ENCODE results near the gene CFAP74. TPM values are rescaled to one million over a fixed set of nuclear protein-coding genes. Genes with fewer than 3 reads are reported as not detected.

Gene CFAP74
- polyA plus RNA-seq, 4 donors: 0.06 to 2.2 TPM; not detected in 2

GRCh38 chr1:1962752-1963151 is 40.8 kb downstream of the CFAP74 start:
- H3K27me3 ChIP-seq (ENCODE audit: control insufficient read depth in 3 of 3, insufficient read depth in 3 of 3, low read length in 3 of 3): peaks cover 0 to 23% (median 4%) of the 10 kb centered on the region in 3 donors
- no peaks in the 10 kb centered on the region for H3K36me3 ChIP-seq (ENCODE audit: control insufficient read depth in 3 of 3, insufficient read depth in 2 of 3, low read depth in 1 of 3, low read length in 3 of 3)
- no peak for DNase-seq
- no peak for FAIRE-seq
- H3K9me3 ChIP-seq (ENCODE audit: control insufficient read depth in 2 of 2, insufficient read depth in 1 of 2, low read depth in 1 of 2, low read length in 1 of 2): peaks cover 0 to 7% of the 10 kb centered on the region in 2 donors
- no peak overlapping the region for H3K27ac ChIP-seq (ENCODE audit: low read depth in 1 of 3, low read length in 2 of 3)
- peaks cover 0 to 11% (median 0%) of the 10 kb centered on the region in 3 donors for H3K4me1 ChIP-seq (ENCODE audit: control insufficient read depth in 3 of 3, insufficient read depth in 2 of 3, low read depth in 1 of 3, low read length in 2 of 3)
- no peak overlapping the region for H3K4me3 ChIP-seq (ENCODE audit: low read depth in 1 of 3, low read length in 3 of 3)
- WGBS, 3 donors: 68 to 74% (median 70%) methylated on average over 2 of the region's 2 CpGs

GRCh38 chr1:1960480-1961196 is 42.9 kb downstream of the CFAP74 start:
- DNase-seq: no peak
- WGBS, 3 donors: 61 to 68% (median 65%) methylated on average over 16 to 17 of the region's 17 CpGs
- FAIRE-seq: no peak
- H3K27ac ChIP-seq (ENCODE audit: low read depth in 1 of 3, low read length in 2 of 3): no peak overlapping the region
- H3K27me3 ChIP-seq (ENCODE audit: control insufficient read depth in 3 of 3, insufficient read depth in 3 of 3, low read length in 3 of 3): peaks cover 0 to 15% (median 4%) of the 10 kb centered on the region in 3 donors
- no peak overlapping the region for H3K4me3 ChIP-seq (ENCODE audit: low read depth in 1 of 3, low read length in 3 of 3)
- H3K36me3 ChIP-seq (ENCODE audit: control insufficient read depth in 3 of 3, insufficient read depth in 2 of 3, low read depth in 1 of 3, low read length in 3 of 3): no peaks in the 10 kb centered on the region
- peaks cover 0 to 11% (median 0%) of the 10 kb centered on the region in 3 donors for H3K4me1 ChIP-seq (ENCODE audit: control insufficient read depth in 3 of 3, insufficient read depth in 2 of 3, low read depth in 1 of 3, low read length in 2 of 3)
- peaks cover 0 to 7% of the 10 kb centered on the region in 2 donors for H3K9me3 ChIP-seq (ENCODE audit: control insufficient read depth in 2 of 2, insufficient read depth in 1 of 2, low read depth in 1 of 2, low read length in 1 of 2)

- peak; percentile 80 to 91 for DNase-seq
- H3K4me3 ChIP-seq (ENCODE audit: low read depth in 1 of 3, low read length in 3 of 3): no peak overlapping the region
- 7% methylated on average over 22 to 23 of the region's 23 CpGs for WGBS, 3 donors
- FAIRE-seq: no peak
- no peaks in the 10 kb centered on the region for H3K36me3 ChIP-seq (ENCODE audit: control insufficient read depth in 3 of 3, insufficient read depth in 2 of 3, low read depth in 1 of 3, low read length in 3 of 3)
- peaks cover 0 to 11% (median 0%) of the 10 kb centered on the region in 3 donors for H3K4me1 ChIP-seq (ENCODE audit: control insufficient read depth in 3 of 3, insufficient read depth in 2 of 3, low read depth in 1 of 3, low read length in 2 of 3)
- no peak overlapping the region for H3K27ac ChIP-seq (ENCODE audit: low read depth in 1 of 3, low read length in 2 of 3)
- peaks cover 0 to 8% (median 4%) of the 10 kb centered on the region in 3 donors for H3K27me3 ChIP-seq (ENCODE audit: control insufficient read depth in 3 of 3, insufficient read depth in 3 of 3, low read length in 3 of 3)
- peaks cover 0 to 7% of the 10 kb centered on the region in 2 donors for H3K9me3 ChIP-seq (ENCODE audit: control insufficient read depth in 2 of 2, insufficient read depth in 1 of 2, low read depth in 1 of 2, low read length in 1 of 2)
Observed at GRCh38 chr1:1959840-1960479, 43.6 kb downstream of the CFAP74 start.

- Histone ChIP-seq H3K27me3 (ENCODE audit: control insufficient read depth in 3 of 3, insufficient read depth in 3 of 3, low read length in 3 of 3) (peaks cover 0 to 7% (median 4%) of the 10 kb centered on the region in 3 donors), H3K36me3 (ENCODE audit: control insufficient read depth in 3 of 3, insufficient read depth in 2 of 3, low read depth in 1 of 3, low read length in 3 of 3) (no peaks in the 10 kb centered on the region), H3K9me3 (ENCODE audit: control insufficient read depth in 2 of 2, insufficient read depth in 1 of 2, low read depth in 1 of 2, low read length in 1 of 2) (peaks cover 0 to 7% of the 10 kb centered on the region in 2 donors), H3K4me1 (ENCODE audit: control insufficient read depth in 3 of 3, insufficient read depth in 2 of 3, low read depth in 1 of 3, low read length in 2 of 3) (peaks cover 0 to 11% (median 0%) of the 10 kb centered on the region in 3 donors), H3K4me3 (ENCODE audit: low read depth in 1 of 3, low read length in 3 of 3) (no peak overlapping the region), H3K27ac (ENCODE audit: low read depth in 1 of 3, low read length in 2 of 3) (no peak overlapping the region)
- 50 to 72% (median 71%) methylated on average over 12 of the region's 12 CpGs for WGBS, 3 donors
- DNase-seq: no peak
- no peak for FAIRE-seq
Observed at GRCh38 chr1:1959459-1959839, 44.1 kb downstream of the CFAP74 start.

GRCh38 chr1:1958071-1958541 is 45.5 kb downstream of the CFAP74 start:
- FAIRE-seq (no peak), DNase-seq (no peak)
- WGBS, 3 donors: 82 to 84% (median 84%) methylated on average over 25 to 29 of the region's 29 CpGs
- H3K27me3 ChIP-seq (ENCODE audit: control insufficient read depth in 3 of 3, insufficient read depth in 3 of 3, low read length in 3 of 3): peaks cover 0 to 7% (median 4%) of the 10 kb centered on the region in 3 donors
- no peaks in the 10 kb centered on the region for H3K36me3 ChIP-seq (ENCODE audit: control insufficient read depth in 3 of 3, insufficient read depth in 2 of 3, low read depth in 1 of 3, low read length in 3 of 3)
- H3K4me3 ChIP-seq (ENCODE audit: low read depth in 1 of 3, low read length in 3 of 3): no peak overlapping the region
- H3K9me3 ChIP-seq (ENCODE audit: control insufficient read depth in 2 of 2, insufficient read depth in 1 of 2, low read depth in 1 of 2, low read length in 1 of 2): peaks cover 0 to 7% of the 10 kb centered on the region in 2 donors
- peaks cover 0 to 11% (median 0%) of the 10 kb centered on the region in 3 donors for H3K4me1 ChIP-seq (ENCODE audit: control insufficient read depth in 3 of 3, insufficient read depth in 2 of 3, low read depth in 1 of 3, low read length in 2 of 3)
- no peak overlapping the region for H3K27ac ChIP-seq (ENCODE audit: low read depth in 1 of 3, low read length in 2 of 3)

GRCh38 chr1:1957533-1957961 is 46.0 kb downstream of the CFAP74 start:
- Histone ChIP-seq H3K27me3 (ENCODE audit: control insufficient read depth in 3 of 3, insufficient read depth in 3 of 3, low read length in 3 of 3) (peaks cover 0 to 7% (median 4%) of the 10 kb centered on the region in 3 donors), H3K4me1 (ENCODE audit: control insufficient read depth in 3 of 3, insufficient read depth in 2 of 3, low read depth in 1 of 3, low read length in 2 of 3) (peaks cover 0 to 11% (median 0%) of the 10 kb centered on the region in 3 donors), H3K36me3 (ENCODE audit: control insufficient read depth in 3 of 3, insufficient read depth in 2 of 3, low read depth in 1 of 3, low read length in 3 of 3) (no peaks in the 10 kb centered on the region), H3K4me3 (ENCODE audit: low read depth in 1 of 3, low read length in 3 of 3) (no peak overlapping the region), H3K9me3 (ENCODE audit: control insufficient read depth in 2 of 2, insufficient read depth in 1 of 2, low read depth in 1 of 2, low read length in 1 of 2) (peaks cover 0 to 1% of the 10 kb centered on the region in 2 donors), H3K27ac (ENCODE audit: low read depth in 1 of 3, low read length in 2 of 3) (no peak overlapping the region)
- FAIRE-seq: no peak
- DNase-seq: no peak
- 82 to 90% (median 84%) methylated on average over 17 to 22 of the region's 22 CpGs for whole genome bisulfite sequencing, 3 donors

- Histone ChIP-seq H3K4me3 (ENCODE audit: low read depth in 1 of 3, low read length in 3 of 3) (no peak overlapping the region), H3K36me3 (ENCODE audit: control insufficient read depth in 3 of 3, insufficient read depth in 2 of 3, low read depth in 1 of 3, low read length in 3 of 3) (no peaks in the 10 kb centered on the region), H3K9me3 (ENCODE audit: control insufficient read depth in 2 of 2, insufficient read depth in 1 of 2, low read depth in 1 of 2, low read length in 1 of 2) (no peaks in the 10 kb centered on the region), H3K4me1 (ENCODE audit: control insufficient read depth in 3 of 3, insufficient read depth in 2 of 3, low read depth in 1 of 3, low read length in 2 of 3) (peaks cover 0 to 11% (median 0%) of the 10 kb centered on the region in 3 donors), H3K27ac (ENCODE audit: low read depth in 1 of 3, low read length in 2 of 3) (no peak overlapping the region), H3K27me3 (ENCODE audit: control insufficient read depth in 3 of 3, insufficient read depth in 3 of 3, low read length in 3 of 3) (peaks cover 0 to 5% (median 4%) of the 10 kb centered on the region in 3 donors)
- DNase-seq (no peak), FAIRE-seq (no peak)
- 89 to 90% (median 90%) methylated on average over 37 to 38 of the region's 38 CpGs for WGBS, 3 donors
Observed at GRCh38 chr1:1956586-1957532, 46.7 kb downstream of the CFAP74 start.

GRCh38 chr1:1956101-1956500 is 47.5 kb downstream of the CFAP74 start:
- FAIRE-seq (no peak), DNase-seq (no peak)
- 77 to 83% (median 78%) methylated on average over 7 of the region's 7 CpGs for whole genome bisulfite sequencing, 3 donors
- Histone ChIP-seq H3K36me3 (ENCODE audit: control insufficient read depth in 3 of 3, insufficient read depth in 2 of 3, low read depth in 1 of 3, low read length in 3 of 3) (no peaks in the 10 kb centered on the region), H3K27me3 (ENCODE audit: control insufficient read depth in 3 of 3, insufficient read depth in 3 of 3, low read length in 3 of 3) (peaks cover 0 to 4% (median 2%) of the 10 kb centered on the region in 3 donors), H3K27ac (ENCODE audit: low read depth in 1 of 3, low read length in 2 of 3) (peak overlapping the region in 1 of 3 donors; percentile 28), H3K4me1 (ENCODE audit: control insufficient read depth in 3 of 3, insufficient read depth in 2 of 3, low read depth in 1 of 3, low read length in 2 of 3) (peaks cover 0 to 11% (median 0%) of the 10 kb centered on the region in 3 donors), H3K4me3 (ENCODE audit: low read depth in 1 of 3, low read length in 3 of 3) (no peak overlapping the region), H3K9me3 (ENCODE audit: control insufficient read depth in 2 of 2, insufficient read depth in 1 of 2, low read depth in 1 of 2, low read length in 1 of 2) (no peaks in the 10 kb centered on the region)

All from small intestine (tissue), 7 donors.